Middle frontal gyrus (tissue), 1 donor: ENCODE measurements around the gene TRAPPC6A.

Experiments used
- DNase-seq: peaks from one replicate; pipeline ENCODE4 v3.0.0-alpha.2; 2015; ENCODE audit warnings: low spot score; ENCODE audit errors: extremely low spot score

TRAPPC6A gene

GRCh38 chr19:45150180-45150579 lies 27.9 kb downstream of the TRAPPC6A start:
- DNase-seq, result no peak

GRCh38 chr19:45149129-45149528 lies 28.9 kb downstream of the TRAPPC6A start:
- DNase-seq, result no peak

DNA sequence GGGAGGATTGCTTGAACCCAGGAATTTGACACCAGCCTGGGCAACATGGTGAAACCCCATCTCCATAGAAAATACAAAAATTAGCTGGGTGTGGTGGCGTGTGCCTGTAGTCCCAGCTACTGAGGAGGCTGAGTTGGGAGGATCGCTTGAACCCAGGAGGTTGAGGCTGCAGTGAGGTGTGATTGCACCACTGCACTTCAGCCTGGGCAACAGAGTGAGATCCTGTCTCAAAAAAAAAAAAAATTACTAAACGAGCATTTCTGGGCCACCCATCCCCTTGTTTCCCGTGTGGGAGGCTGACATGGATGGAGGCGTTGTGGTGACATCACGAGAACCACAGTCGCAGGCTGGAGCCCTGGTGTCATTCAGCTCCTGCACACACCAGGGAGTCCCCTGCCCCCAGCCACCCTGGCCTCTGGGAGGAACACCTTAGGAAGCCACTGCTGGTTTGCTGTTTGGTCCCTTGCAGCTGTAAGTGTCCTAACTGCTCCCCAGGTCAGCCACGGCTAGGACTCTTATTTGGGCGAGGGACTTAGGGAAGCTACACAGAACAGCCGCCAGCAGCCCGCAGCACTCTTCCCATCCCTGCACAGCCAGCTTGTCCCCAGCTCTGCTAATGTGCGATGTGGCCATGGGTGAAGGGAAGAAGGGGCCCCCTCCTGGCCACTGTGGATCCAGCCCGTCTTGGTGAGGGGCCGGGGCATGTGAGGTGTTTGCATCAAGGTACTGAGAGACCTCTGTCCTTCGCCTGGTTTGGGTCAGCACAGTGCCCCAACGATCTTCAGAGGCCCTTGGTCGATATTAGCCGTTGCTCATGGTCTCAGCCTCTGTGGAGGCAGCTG lies 30.0 kb downstream of the TRAPPC6A start:
- DNase-seq, result no peak

DNA sequence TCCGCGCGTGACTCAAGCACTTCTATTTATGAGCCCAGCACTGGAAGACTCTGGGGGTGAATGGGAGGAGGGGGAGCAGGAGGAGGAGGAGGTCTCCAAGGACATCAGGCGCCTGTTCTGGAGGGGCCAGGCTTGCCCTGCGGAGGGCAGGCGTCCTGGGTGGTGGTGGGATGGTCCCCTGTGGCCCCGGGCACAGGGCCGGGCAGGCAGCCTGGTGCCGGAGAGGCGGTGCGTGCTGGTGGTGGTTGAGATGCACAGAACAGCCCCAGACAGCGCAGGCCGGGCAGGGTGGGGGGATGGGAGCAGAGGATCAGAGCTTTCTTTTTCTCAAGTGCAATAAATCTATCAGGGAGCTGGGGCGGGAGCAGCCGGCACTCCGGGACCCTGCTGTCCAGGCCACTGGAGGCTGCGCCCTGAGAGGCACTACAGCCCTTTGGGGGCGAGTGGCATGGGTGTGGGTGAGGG lies 31.3 kb downstream of the TRAPPC6A start:
- no peak for DNase-seq

DNA sequence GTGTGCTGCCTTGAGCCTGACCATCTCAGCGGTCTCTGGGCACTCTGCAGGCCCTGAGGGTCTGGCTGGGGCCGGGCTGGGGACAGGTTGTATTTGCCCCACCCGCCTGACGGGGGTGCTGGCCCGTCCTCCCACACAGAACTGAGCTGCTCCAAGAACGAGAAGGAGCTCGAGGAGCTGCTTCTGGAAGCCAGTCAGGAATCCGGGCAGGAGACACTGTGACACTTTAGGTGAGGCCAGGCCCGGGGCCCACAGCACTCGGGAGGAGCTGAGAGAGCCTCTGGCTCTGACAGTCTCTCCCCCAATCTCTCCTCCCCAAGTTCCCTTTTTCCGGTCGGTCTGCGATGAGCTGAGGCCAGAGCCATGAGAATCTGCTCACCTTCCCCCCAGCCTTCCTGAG lies 31.8 kb downstream of the TRAPPC6A start:
- DNase-seq, result no peak

GRCh38 chr19:45145270-45146189 lies 32.5 kb downstream of the TRAPPC6A start:
- DNase-seq, result no peak

DNA sequence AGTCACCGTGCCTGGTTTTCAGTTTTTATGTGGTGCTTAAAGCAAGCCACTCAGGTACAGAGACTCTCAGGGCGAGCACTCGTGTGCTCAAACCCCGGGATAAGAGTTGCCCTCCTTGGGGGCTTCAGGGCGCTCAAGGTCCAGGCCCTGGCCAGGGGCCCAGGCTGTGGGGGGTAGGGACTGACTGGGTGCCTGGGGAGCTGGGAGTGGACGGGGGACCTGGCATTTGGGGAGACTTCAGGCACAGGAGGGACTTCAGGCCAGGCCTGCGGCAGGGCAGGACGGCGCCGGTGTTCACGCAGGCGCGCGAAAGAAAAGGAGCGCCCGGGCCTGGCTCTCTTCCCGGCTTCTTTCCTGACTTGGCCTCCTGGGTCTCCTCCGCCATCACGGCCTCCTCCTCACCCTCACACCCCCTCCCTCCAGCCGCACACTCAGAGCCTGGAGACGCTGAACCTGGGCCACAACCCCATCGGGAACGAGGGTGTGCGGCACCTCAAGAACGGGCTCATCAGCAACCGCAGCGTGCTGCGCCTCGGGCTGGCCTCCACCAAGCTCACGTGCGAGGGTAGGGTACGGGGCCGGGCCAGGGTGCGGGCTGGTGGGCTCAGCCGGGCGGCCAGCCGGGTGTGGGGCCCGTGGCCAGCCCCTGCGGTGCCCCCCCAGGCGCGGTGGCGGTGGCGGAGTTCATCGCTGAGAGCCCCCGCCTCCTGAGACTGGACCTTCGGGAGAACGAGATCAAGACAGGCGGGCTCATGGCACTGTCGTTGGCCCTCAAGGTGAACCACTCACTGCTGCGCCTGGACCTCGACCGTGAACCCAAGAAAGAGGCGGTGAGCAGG lies 33.4 kb downstream of the TRAPPC6A start:
- DNase-seq, result no peak

GRCh38 chr19:45142726-45143110 lies 35.3 kb downstream of the TRAPPC6A start:
- no peak for DNase-seq

GRCh38 chr19:45142016-45142725 lies 35.9 kb downstream of the TRAPPC6A start:
- DNase-seq, result no peak

- DNase-seq, result no peak
Measured at GRCh38 chr19:45141203-45141900, 36.7 kb downstream of the TRAPPC6A start.

- no peak for DNase-seq
Measured at GRCh38 chr19:45140533-45140932, 37.5 kb downstream of the TRAPPC6A start.

GRCh38 chr19:45140144-45140503 lies 37.9 kb downstream of the TRAPPC6A start:
- DNase-seq, result no peak

- no peak for DNase-seq
Measured at GRCh38 chr19:45139286-45140143, 38.5 kb downstream of the TRAPPC6A start.

DNA sequence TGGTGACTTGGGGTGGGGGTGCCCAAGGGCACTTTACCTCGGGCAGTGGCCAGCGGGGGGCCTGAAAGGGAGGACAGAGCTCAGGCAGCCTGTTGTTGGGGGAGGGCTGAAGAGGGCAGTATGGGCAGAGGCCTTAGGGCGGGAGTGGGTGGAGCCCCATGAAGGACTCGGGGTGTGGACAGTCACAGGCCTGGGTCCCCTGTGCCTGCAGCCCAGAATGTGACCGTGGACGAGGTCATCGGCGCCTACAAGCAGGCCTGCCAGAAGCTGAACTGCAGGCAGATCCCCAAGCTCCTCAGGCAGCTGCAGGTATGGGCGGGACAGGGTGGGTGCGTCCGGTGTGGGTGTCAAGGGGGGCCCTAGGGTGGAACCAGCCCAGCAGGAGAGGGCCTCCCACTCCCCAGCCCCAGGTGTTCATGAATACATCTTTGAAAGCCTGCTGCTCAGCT lies 39.7 kb downstream of the TRAPPC6A start:
- no peak for DNase-seq

DNA sequence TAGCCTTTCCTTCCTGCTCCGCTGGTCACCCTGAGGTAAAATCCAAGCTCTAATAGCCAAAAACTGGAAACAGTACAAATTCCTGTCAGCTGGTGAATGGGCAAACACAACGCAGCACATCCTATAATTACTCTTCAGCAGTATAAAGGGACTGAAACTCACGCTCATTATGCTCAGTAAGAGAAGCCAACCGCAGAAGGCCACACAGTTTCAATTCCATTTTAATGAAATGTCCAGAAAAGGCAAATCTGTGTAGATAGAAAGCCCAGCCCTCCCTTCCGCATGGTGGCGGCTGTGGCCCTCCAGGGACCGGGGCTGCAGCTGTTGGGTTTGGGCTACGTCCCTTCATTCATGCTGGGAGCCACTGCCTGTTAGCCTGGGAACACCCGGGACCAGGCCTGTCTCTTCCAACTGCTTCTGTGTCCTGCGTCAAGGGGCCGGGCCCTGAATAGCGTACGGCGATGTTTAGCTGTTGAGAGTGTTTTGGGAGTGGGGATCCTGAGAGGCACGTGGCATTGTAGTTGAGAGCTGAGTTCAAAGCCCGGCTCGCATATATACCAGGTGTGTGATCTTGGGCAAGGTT lies 40.8 kb downstream of the TRAPPC6A start:
- no peak for DNase-seq

- DNase-seq, result no peak
Measured at GRCh38 chr19:45136507-45137178, 41.4 kb downstream of the TRAPPC6A start.

DNA sequence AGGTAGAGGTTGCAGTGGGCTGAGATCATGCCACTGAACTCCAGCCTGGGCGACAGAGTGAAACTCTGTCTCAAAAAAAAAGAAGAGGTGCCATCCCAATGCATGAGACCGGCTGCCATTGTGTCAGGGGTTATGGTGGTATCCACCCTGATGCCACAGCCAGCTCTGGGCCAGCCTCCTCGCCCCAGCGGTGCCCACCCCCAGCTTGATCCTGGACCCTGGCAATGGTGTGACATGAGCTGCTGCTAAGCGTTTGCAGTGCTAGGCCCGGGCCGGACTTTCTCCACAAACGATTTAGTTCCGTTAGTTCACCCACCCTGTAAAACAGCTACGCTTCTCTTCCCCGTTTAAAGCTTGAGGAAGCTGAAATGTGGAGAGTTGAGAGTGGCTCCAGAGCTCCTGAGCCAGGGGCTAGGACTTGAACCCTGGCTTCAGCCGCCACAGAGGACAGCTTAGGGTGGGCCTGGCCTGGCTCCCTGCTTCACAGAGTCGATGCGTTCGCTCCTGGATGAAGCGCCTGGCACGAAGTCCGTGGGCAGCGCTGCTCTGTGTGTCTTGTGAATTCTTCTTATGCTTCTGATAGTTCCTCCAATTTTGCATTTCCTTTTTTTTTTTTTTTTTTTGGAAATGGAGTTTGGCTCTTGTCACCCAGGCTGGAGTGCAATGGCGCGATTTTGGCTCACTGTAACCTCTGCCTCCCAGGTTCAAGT lies 42.7 kb downstream of the TRAPPC6A start:
- DNase-seq, result no peak

GRCh38 chr19:45133661-45134060 lies 44.4 kb downstream of the TRAPPC6A start:
- DNase-seq, result no peak
